Astrocyte (in vitro differentiated cells and primary cell): ENCODE measurements around the gene AARS2.

Experiments
- CTCF ChIP-seq: IDR thresholded peaks from 2 replicates; pipeline ENCODE4 v1.5.1; 2011; ENCODE audit warnings: low read depth, mild to moderate bottlenecking, inconsistent platforms, low read length, moderate library complexity; ENCODE audit not compliant: insufficient read depth
- EZH2 ChIP-seq: IDR thresholded peaks from 2 replicates; pipeline ENCODE4 v1.6.1; 2012; ENCODE audit warnings: mild to moderate bottlenecking, low read length, inconsistent platforms; ENCODE audit not compliant: insufficient read depth

DNA sequence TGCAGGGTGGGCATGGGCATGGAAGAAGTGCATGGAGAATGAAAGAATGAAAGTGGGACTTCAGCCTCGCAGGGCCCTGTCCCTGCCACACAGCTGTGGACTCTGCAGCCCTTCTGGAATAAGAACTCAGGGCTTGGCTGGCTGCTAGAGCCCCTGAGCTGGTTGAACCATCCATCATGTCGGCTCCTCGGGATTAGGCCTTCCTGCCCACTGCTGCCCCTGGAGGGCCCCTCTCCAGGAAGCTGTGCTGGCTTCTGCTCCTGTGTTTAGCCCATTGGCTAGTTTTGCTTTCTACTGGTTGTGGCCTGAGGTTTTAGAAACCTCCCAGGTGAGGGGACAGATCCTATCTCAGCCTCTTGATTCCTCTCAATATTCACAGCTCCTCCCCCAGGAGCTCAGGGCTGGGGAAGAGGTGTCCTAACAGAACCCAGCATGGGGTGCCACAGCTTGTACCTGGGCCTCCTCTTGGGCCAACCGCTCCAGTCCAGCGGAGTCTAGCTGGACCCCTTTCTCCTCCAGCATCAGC lies 7.9 kb downstream of the AARS2 start:
- TF ChIP-seq CTCF (no peak), EZH2 (no peak)
